Right kidney (tissue), 1 donor: ENCODE measurements around the gene C10orf67.
"Not testable (repeated sequence)": the region's sequence is repeated elsewhere in the genome, so short reads cannot be mapped to it uniquely, and the experiment has no call there.

ENCODE experiments used
- DNase-seq: peaks from one replicate; pipeline ENCODE4 v3.0.0-alpha.2; 2016

C10orf67 gene

DNA sequence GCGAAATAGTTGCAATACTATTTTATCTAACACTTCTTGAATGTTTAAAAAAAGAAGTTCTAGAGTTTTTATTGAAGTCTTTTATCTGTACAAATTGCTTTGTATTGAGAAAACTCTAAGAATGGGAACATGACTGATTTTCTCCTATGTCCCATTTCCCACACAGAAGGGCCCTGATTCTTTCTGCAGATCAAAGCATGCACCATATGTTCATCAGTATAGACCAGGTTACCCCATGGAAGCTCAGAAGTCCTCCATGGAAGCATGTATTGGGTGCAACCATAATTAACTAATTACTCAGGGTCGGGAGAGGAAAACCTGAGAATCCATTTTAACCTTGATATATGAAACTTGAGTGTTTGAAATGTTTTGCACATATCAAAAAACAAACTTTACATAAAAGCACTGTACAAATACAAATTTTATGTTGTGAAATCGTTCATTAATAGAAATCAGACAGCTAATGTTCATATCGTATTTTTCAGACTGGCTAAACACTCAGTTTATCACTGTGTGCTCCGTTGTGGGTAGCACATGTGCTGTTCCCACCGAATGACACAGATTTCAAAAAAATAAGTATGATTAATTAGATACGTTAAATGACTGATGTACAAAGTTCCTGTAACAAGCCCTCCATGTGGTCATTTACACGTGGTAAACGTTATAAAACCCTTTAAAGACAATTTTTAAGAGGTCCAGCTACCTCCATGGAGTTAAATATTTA, 81.0 kb downstream of the C10orf67 start:
- no peak for DNase-seq

DNA sequence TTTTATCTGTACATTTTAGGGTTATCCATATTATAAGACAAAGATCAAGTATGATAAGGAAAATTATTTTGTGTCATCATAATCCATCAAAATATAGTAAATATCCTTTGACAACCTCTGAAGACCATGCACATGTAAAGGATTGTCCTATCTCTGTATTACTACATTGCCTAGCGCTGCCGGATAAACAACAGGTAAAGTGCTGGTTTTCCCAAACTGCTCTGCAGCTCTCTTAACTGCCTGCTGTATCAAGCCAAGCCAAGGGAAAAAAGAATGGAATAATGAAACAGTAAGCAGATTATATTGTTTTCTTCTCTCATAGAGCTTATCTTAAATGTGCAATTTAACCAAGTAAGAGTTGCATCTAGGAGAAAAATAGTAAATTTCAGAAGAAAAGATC, 81.7 kb downstream of the C10orf67 start:
- DNase-seq = no peak

DNA sequence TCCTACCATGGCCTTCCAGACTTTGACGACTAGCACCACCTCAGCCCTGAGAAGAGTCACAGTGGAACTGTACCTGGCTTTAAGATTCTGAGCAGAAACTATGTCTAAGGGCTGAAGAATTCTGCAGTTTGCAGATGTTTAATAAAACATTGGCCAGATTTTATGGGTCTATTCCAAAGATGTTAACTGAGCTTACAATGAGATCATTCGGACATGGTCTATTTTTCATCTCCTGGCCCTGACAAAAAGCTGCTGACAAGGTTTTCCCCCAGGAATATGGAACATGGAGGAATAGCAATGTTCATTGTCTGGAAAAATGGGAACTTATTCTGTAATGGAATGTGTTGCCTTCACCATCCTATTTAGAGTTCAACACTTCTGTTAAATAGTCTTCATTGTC, 86.1 kb downstream of the C10orf67 start:
- no peak for DNase-seq

DNA sequence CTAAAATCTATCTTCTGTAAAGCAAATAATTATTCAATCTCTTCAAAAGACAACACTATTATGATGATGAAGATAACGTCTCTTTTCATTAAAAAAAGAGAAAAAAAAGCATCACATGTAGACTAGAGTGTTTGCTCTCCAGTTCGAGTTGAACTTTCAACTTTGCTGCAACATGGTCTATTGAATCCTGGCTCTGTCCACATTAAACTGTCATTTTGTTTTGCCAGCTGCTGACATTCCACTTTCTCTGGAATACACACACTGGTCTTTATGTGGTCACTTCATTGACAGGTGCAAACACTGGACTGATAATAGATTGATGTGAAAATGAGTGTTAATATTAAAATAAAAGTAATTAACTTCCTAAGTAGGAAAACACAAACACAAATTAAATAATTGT, 90.8 kb downstream of the C10orf67 start:
- DNase-seq = no peak

DNA sequence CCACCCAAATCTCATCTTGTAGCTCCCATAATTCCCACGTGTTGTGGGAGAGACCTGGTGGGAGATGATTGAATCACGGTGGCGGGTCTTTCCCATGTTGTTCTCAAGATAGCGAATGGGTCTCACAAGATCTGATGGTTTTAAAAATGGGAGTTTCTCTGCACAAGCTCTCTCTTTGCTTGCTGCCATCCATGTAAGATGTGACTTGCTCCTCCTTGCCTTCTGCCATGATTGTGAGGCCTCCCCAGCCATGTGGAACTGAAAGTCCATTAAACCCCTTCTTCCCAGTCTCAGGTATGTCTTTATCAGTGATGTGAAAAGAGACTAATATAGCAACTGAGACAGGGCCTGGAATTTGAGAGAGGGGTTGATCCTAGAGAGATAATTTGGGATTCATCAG, 91.7 kb downstream of the C10orf67 start:
- DNase-seq = not testable (repeated sequence)

DNA sequence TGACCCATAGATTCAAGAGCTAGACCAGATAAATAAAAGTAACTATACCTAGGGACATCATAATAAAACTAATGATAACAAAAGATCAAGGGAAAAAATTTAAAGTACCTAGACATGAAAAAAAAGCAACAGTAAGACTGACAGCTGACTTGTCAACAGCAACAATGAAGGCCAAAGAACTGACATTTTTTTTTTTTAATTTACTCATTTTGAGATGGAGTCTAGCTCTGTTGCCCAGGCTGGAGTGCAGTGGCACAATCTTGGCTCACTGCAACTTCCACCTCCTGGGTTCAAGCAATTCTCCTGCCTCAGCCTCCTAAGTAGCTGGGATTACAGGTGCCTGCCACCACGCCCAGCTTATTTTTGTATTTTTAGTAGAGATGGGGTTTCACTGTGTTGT, 102.8 kb downstream of the C10orf67 start:
- DNase-seq = not testable (repeated sequence)

DNA sequence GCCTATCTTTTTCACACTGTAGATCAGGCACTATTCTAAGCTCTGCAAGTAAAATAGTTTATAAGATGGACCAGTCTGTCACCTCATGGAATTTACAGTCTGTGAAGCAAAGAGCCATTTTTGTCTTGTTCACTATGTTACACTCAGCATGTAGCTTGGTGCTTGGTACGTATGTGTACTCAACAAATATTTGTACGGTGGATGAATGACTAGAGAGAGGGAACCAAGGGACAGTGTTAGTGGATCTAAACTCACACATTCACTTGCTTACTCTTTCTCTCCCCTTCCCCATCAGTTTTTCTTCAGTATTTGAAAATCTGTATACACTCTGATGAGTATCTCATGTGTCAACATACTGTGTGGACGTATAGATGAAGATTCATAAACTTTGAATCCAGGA, 106.6 kb downstream of the C10orf67 start:
- DNase-seq = no peak

DNA sequence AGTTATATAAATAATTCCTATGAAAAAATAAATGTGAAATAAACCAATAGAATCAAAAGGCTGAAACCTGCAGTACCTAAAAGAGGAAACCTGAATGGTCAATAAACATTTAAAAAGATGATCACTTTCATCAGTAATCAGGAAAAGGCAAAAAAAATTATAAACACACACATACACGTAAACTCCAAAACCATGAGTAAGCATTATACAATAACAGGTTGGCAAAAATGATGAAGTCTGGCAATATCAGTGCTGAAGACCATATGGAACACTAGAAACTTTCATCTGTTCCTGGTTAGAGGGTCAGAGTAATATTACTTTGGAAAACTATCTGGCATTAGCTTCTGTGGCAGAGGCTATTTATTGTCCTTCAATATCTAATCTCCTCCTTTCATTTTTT, 114.0 kb downstream of the C10orf67 start:
- DNase-seq = no peak

DNA sequence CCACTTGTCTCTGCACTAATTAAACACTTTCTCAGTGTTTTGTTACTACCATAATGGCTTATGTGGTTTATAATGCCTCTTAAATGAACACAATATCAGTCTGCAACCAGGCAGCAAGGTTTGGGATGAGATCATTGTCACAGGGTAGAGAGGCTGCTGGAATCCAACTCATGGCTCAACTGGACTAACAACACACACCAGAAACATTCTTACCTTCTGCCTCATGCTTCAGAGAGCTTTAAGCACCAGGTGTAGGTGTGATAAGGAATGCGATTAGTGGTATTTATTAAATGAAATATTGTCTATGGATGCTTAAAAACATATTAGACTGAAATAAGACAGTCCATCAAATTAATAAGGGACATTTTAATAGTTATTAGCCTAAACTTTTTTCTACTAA, 127.1 kb downstream of the C10orf67 start:
- no peak for DNase-seq

DNA sequence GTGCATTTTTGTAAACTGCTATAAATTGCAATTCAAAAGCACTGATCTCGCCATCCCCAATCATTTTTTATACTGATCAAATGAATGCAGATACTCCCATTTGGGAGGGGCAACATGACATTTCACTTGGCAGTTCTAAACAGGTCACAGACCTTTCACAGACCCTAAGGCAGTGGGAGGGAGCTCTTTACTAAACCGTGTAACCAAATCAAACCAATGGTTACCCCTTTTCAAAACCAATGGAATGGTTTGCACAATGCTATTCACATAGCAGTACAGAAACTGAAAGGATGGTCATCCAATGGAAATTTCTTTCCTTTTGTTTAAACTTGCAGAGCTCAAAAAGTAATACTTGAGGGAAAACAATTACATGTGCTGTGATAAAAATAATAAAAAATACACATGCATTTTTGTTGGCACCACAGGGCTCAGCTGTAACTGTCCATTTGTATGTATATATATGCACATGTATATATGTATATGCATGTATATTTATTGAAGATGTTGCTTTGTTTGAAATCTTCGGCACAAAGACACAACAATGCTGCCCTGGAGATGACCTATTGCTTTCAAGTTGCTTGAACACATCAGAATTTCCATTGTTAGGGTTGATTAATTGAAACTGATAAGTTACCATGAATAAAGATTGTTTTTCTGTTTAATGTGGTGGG, 138.5 kb downstream of the C10orf67 start:
- no peak for DNase-seq

DNA sequence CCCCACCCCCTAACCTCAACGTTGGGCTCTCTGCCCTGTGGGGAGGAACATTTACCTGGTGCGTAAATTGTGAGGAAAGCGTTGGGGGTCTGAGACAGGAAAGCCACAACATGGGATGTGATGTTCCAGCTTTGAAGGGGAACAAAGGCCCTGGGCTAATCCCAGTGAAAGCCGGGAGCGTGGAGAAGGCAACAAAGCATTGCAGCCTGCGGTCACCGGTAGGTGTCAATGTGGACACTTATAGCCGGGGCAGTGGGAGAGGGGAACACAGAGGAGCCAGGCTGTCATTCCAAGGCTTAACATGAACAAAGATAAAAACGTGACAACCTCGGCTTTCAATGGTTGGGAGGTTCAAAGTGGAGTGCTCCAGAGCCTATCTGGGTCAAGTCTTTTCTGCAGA, 139.8 kb downstream of the C10orf67 start:
- no peak for DNase-seq

DNA sequence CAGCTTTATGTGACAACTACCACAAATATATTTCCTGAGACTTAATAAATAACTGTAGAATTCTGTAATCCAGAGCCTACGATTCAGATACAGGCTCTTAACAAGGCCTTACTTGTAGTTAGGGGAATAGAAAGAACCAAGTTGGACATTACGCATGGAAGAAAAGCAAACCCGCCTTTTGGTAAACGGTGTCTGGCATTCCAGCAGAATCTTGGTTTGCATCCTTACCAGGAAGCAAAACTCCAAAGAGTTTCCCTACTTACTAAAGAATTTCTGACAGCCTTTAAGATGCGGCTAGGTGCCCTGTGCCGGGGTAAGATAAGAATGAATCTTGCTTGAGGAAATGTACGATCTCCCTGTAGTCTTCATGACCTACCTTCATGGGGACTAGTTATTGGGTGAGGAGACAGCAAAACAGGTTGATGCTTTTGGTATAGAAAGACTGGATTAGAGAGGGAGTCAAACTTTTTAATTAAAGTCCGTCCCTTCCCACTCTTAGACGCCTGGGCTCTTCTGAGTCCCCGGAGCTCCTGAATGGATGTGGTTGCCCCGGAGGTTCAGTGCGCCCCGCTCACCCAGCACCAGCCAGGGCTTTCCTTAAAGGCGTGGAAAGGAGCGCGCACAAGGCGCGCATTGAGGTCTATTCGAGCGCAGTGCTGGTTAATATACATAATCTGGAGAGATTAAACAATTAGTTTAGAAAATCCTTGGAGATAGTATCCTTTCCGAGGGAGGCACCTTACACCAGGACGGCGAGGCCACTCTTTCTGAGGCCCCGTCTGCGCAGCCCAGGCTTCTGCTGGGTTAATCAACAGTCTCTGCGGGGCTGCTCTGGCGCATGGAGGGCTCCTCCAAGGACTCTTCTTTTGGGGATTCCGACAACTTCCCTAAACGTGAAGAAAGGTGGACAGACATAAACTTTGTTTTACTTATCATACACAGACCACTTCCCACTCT, 140.9 kb downstream of the C10orf67 start:
- DNase-seq = no peak

DNA sequence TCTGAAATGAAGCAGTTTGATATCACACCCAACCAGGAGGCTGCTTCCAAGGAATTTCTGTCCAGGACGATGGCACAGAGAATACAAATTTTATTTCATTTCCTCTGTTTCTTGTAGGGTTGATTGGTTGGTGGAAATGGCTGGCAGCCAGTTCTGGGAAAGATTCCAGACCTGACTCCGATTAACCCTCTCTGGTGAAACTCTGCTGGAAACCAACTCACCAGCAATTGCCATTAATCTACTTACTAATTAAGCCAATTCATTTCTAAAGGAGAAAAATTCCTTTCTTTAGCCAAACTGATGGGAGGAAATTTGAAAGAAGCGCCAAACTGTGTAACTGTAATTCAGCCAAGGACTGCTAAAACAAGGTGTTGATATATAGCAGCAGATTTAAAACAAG, 141.8 kb downstream of the C10orf67 start:
- DNase-seq = no peak

DNA sequence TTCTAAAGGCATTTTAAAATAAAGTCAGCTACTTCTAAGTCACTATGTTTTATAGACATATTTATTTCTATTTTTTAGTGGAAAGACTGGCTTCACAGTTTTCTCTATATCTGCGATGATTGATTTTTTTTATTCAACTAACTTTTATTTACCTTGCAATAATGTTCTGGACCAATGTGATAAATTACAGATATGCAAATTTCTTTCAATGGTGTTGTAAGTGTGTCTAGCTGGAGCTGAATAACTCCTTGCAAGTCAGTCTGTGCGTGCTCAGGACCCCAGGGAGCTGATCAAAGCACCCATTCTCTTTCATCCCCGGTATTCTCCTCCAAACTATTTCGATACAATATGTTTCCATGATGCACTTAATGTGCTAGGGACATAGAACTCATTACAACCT, 142.8 kb downstream of the C10orf67 start:
- DNase-seq = no peak

DNA sequence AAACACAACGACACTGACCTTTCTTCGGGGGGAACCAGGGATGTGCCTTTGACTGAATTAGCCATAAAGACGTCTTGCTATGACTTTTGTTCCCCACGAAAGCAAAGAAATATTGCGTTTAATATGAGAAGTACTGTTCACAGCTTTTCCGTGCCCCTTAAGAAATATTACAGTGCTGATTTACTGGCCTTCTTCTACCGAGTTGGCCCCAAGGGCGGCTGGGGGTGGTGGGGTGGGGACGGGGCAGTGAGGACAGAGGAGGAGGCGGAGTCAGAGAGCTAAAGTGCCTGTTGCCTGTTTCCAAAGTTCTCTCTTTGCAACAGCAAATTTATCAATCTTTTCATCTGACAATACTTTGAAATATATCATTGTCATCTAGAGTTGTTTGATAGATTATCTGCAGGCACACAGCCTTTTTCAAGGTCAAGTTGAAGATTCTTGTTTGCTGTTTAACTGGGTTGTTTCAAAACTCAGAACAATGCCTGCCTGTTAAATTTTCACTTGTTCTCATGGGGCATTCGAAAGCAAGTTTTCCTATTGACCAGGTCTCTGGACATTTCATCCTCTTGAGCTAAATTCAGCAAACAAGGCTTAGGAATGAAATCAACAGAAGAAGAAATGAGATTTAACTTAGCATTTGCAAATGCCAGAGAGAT, 143.5 kb downstream of the C10orf67 start:
- no peak for DNase-seq

DNA sequence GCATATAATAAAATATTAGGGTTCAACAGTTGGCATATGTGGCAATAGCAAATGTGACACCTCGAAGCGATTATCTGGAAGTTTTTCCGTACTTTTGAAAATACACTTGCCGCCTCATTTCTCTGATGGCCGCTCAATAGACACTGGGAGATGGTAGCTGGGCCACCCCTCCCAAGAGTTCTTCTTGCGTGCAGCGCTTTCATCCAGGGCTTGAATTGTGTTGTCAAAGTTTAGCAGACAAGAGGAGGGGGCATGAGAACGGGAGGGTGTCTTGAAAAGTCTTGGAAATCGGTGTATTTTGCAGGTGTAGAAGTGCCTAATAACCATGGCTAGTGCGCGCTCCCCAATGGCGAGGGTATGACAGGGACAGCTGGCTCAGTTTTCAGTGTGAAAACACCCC, 144.0 kb downstream of the C10orf67 start:
- no peak for DNase-seq

DNA sequence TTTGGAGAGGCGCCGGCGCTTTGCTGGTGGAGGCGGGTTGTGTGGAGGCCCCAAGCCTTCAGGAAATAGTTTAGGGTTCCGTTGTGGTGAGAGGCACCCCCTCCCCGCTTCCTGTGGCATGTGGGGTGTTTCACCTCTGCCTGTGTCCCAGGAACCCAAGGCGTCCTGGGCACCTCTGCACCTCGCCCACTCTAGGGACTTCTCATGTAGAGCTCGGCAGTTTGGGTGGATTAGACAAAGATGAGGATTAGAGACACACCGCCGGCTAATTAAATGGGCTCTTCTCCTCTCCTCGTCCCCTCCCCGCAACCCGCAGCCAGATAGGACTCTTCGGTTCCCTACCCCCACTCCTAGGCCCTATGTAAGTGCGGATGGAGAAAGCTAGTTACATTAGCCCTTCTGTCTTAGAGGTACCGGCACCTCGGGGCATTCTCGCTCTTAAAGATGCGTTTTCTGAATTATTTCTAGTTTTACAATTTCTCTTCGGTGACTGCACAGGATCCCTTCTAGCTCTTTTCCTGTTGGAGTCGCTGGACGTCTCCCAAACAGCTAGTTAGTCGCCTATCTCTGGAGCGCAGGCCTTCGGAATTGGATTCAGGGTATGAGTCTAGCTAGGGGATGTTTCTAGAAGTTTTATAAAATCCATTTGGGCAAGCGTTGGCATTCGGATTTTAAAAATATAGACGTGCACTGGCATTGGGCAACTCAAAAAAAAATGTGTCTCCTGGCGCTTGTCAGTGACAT, 144.7 kb downstream of the C10orf67 start:
- peak; percentile 29 for DNase-seq

DNA sequence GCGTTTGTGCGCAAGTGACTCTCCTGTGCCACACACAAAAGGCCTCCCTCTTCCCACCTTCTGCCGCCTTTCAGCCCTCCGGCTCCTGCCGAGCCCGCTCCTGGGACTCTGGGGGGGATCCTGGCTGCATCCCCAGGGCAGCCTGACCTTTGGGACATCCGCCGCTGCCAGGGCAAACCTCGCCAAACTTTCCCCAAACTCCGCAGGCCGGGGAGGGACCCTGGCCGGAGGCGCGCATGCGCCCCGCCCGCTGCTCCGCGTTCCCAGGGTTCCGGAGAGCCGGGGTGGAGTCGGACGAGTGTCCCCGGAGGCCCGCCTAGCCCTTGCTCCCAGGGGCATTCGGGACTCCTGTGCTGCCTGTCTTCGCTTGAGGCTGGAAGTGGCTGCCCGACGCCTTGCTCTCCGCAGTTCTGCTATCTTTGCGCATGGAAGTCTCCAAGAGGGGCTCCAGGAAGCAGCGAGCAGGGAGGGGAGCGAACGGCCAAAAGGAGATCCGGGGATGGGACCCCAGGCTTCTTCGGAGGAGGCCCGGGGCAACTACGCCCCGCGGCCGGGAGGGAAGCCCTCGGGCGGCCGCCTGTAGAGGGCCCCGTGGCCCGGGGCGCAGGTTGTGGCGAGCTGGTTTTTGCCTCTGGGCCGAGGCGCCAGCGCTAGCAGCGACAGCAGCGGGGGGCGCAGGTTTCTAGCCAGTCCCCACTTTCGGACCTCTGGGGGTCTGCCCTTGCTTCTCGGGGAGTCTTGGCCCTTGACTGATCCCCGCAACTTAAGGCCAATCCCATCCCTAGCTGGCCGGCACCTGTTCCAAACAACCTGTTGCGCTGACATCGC, 145.4 kb downstream of the C10orf67 start:
- peak; percentile 65 for DNase-seq

DNA sequence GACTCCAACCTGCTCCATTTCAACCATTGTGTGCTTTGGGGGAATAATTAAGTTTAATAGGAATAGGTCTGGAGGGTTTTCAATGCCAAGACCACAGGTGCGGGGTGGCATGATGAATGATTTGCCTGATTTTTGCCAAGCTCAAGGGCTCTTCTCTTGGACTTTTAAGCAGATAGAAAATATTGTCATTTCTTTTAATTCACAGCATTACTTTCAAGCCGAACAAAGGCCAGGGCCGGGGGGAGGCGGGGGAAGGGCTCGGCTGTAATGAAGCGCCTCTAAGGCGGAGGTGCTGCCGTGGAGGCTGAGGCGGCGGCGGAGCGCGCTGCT, 146.0 kb downstream of the C10orf67 start:
- no peak for DNase-seq

DNA sequence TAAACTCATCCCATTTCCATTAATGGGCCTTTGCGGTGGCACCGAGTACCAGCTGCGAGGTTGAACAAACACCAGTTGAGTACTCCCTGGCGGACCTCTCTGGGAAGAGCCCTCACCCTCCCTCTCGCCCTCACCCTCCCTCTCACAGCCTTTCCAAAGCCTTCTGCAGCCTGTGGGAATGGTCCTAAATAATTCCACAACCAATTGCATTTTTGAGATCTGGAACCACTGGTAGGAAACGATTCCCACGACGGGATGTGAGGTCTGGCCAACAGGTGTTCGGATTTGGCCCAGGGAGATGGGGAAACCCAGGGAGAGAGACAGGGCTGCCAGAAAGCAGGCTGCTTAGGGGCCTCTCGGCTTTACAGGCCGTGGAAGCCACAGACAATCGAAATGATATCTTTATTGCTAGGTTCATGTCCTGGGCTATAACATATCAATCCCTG, 147.2 kb downstream of the C10orf67 start:
- no peak for DNase-seq

DNA sequence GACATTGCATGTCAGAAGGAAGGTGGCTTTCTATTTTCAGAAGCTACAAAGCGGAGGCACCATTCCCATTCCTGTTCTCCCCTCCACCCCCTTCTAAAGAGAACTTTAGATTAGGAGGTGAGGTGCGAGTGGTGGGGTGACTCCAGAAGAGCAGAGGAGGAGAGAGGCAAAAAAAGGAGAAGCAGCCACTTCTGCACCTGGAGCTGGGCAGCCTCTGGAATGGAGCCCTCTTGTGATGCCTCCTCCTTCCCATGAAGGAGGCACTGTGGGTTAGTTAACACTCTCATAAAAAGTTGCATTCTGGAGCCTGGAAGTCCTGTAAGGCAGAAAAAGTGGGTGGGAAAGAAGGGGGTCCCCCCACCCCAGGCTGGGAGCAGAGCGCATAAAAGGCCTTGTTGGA, 147.7 kb downstream of the C10orf67 start:
- DNase-seq = no peak
